PC-9 (cell line): Measurements from ENCODE around the gene BCAS3.

Experiments
- CTCF ChIP-seq: fragments of 200-600 bp; sonication (generic); conservative IDR thresholded peaks from 2 replicates; pipeline ENCODE4 v1.6.1; 2017; ENCODE audit warnings: mixed run types, antibody characterized with exemption, mild to moderate bottlenecking, moderate library complexity
- EZH2 ChIP-seq: fragments of 200-600 bp; sonication (generic); IDR thresholded peaks from 2 replicates; pipeline ENCODE4 v1.8.0; 2017; ENCODE audit warnings: antibody characterized with exemption, low read depth

DNA sequence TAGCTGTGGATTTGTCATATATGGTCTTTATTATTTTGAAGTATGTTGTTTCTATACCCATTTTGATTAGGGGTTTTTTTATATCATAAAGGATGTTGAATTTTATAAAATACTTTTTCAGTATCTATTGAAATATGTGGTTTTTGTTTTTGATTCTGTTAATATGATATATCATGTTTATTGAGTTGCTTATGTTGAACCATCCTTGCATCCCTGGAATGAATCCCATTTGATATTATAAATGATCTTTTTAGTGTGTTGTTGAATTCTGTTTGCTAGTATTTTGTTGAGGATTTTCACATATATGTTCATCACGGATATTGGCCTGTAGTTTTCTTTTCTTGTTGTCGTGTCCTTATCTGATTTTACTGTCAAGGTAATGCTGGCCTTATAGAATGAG, 286.5 kb downstream of the BCAS3 start:
- TF ChIP-seq CTCF: no peak
- no peak for TF ChIP-seq EZH2
